ENCODE data around the gene KCTD15. TPM values are rescaled to one million over a fixed set of nuclear protein-coding genes. Genes with fewer than 3 reads are reported as not detected.

The KCTD15 gene
- total and polyA plus RNA-seq, 2 donors (not counting 1 experiment from before 2014, with no cell fraction given) = 0.54 to 0.81 TPM

GRCh38 chr19:33811736-33812387 is 15.2 kb downstream of the KCTD15 start:
- Histone ChIP-seq H2AFZ (ENCODE audit: insufficient read depth, low read depth, low read length, poor library complexity, severe bottlenecking) (no peak overlapping the region), H3K9me3 (ENCODE audit: control extremely low read depth in 1 of 3, control insufficient read depth in 2 of 3, insufficient read depth in 1 of 3, low read length in 2 of 3) (no peaks in the 10 kb centered on the region), H3K9ac (ENCODE audit: low read length) (no peak overlapping the region), H3K4me2 (replicated peaks; ENCODE audit: low read depth, low read length, poor library complexity, severe bottlenecking) (no peak overlapping the region), H3K27me3 (replicated peaks in 1 of 4; ENCODE audit: control extremely low read depth in 1 of 4, control insufficient read depth in 3 of 4, insufficient read depth in 4 of 4, low read length in 3 of 4) (no peaks in the 10 kb centered on the region), H3K4me1 (ENCODE audit: control insufficient read depth in 2 of 2, insufficient read depth in 2 of 2, low read length in 2 of 2) (no peaks in the 10 kb centered on the region), H3K79me2 (ENCODE audit: control insufficient read depth, insufficient read depth, low read length) (no peaks in the 10 kb centered on the region), H3K4me3 (ENCODE audit: control extremely low read depth in 1 of 5, extremely low read depth in 1 of 5, insufficient read depth in 1 of 5, low read depth in 2 of 5, low read length in 4 of 5) (no peak overlapping the region), H3K36me3 (replicated peaks in 1 of 2; ENCODE audit: control extremely low read depth in 1 of 2, control insufficient read depth in 1 of 2, extremely low read depth in 1 of 2, insufficient read depth in 2 of 2, low read length in 1 of 2) (no peaks in the 10 kb centered on the region), H3K27ac (ENCODE audit: low read length in 2 of 2) (no peak overlapping the region), H4K20me1 (ENCODE audit: control insufficient read depth, insufficient read depth, low read length, poor library complexity, severe bottlenecking) (no peaks in the 10 kb centered on the region)
- 92% methylated on average over 9 of the region's 14 CpGs for WGBS (ENCODE audit: insufficient coverage)
- intact Hi-C loops (cut with micrococcal nuclease) = no loop called here
- H3K27me3 Mint-ChIP-seq = no peaks in the 10 kb centered on the region
- H3K27ac Mint-ChIP-seq = no peak overlapping the region
- H3K9me3 Mint-ChIP-seq (ENCODE audit: insufficient read depth) = no peaks in the 10 kb centered on the region
- ChIA-PET CTCF (interaction anchor here (0.7 kb wide), 1 partner anchor 228 kb away, joined by 3 read pairs; no protein-coding TSS in a partner anchor), POLR2A (interaction anchor here (0.7 kb wide), 1 partner anchor 159 kb away, joined by 4 read pairs; no protein-coding TSS in a partner anchor)
- H3K4me1 Mint-ChIP-seq = peaks cover 2% of the 10 kb centered on the region
- ATAC-seq (ENCODE audit: low read depth) = no peak
- DNase-seq = peak; percentile 2
- H3K4me3 Mint-ChIP-seq = no peak overlapping the region
- no peak for TF ChIP-seq CTCF (IDR thresholded peaks at IDR 0.05)
- no peak for TF ChIP-seq EZH2 (IDR thresholded peaks at IDR 0.05; ENCODE audit: borderline replicate concordance, insufficient read depth, low read depth, low read length, poor library complexity, severe bottlenecking)
